Spinal cord (tissue), 10 donors: ENCODE results near the gene DSP. TPM values are rescaled to one million over a fixed set of nuclear protein-coding genes. Genes with fewer than 3 reads are reported as not detected.

ENCODE experiments used
- DNase-seq, 6 donors: peaks; one replicate each; pipeline versions ENCODE4 v3.0.0 to v3.0.0-alpha.2; 2013 to 2015; ENCODE audit warnings: low spot score in 6 of 6, low read depth in 4 of 6
- H3K27ac ChIP-seq: one replicate; pipeline ENCODE4 v1.5.1; 2013; ENCODE audit warnings: low read depth, low read length, control low read depth
- H3K27me3 ChIP-seq: one replicate; pipeline ENCODE4 v1.6.1; 2013; ENCODE audit warnings: low read length; ENCODE audit not compliant: control insufficient read depth, insufficient read depth
- H3K36me3 ChIP-seq: one replicate; pipeline ENCODE4 v1.6.1; 2013; ENCODE audit warnings: low read length; ENCODE audit not compliant: control insufficient read depth, insufficient read depth
- H3K4me1 ChIP-seq: one replicate; pipeline ENCODE4 v1.6.1; 2013; ENCODE audit warnings: low read length; ENCODE audit not compliant: control insufficient read depth, insufficient read depth
- H3K4me3 ChIP-seq: one replicate; pipeline ENCODE4 v1.5.1; 2013; ENCODE audit warnings: low read depth, low read length, control low read depth
- H3K9me3 ChIP-seq: one replicate; pipeline ENCODE4 v1.6.1; 2013; ENCODE audit warnings: low read length; ENCODE audit not compliant: control insufficient read depth, insufficient read depth
- WGBS: methylation state at CpG from one replicate; pipeline ENCODE4 v1.1.5; 2013; ENCODE audit warnings: missing lambda C conversion rate; ENCODE audit not compliant: insufficient coverage; 5-methylcytosine and 5-hydroxymethylcytosine counted together
- polyA plus RNA-seq, 2 donors: library from polyadenylated mRNA; unstranded; fragments of 120-200 nt; gene quantifications; one replicate each; pipeline ENCODE4 v1.2.1, GENCODE V29; 2013; ENCODE audit not compliant: insufficient read length in 2 of 2
- total RNA-seq, 2 donors: library from RNA; depleted of rRNA in 1 of 2; stranded (reverse); fragments of 120-200 nt in 1 of 2; fragments of >200 nt in 1 of 2; gene quantifications; one replicate each; pipeline versions ENCODE4 v1.2.3 to v1.2.4, GENCODE V29; 2013 to 2014
- donor health status: healthy.

The DSP gene
- total and polyA plus RNA-seq, 4 donors: 8.4 to 270 (median 58.0) TPM

- peaks cover 8% of the 10 kb centered on the region for H3K27me3 ChIP-seq
- 55% methylated on average over 7 of the region's 8 CpGs for WGBS
- H3K9me3 ChIP-seq: no peaks in the 10 kb centered on the region
- no peaks in the 10 kb centered on the region for H3K36me3 ChIP-seq
- no peak overlapping the region for H3K4me3 ChIP-seq
- no peak for DNase-seq
- no peaks in the 10 kb centered on the region for H3K4me1 ChIP-seq
- H3K27ac ChIP-seq: no peak overlapping the region
These were observed 8.7 kb upstream of the DSP start for GRCh38 chr6:7532821-7533220.

GRCh38 chr6:7534192-7534591, 7.3 kb upstream of the DSP start:
- WGBS: 84% methylated on average over 3 of the region's 5 CpGs
- Histone ChIP-seq H3K27ac (no peak overlapping the region), H3K4me3 (no peak overlapping the region), H3K36me3 (no peaks in the 10 kb centered on the region), H3K27me3 (peaks cover 16% of the 10 kb centered on the region), H3K9me3 (no peaks in the 10 kb centered on the region), H3K4me1 (no peaks in the 10 kb centered on the region)
- DNase-seq: no peak

- 94% methylated on average over 3 of the region's 5 CpGs for WGBS
- no peaks in the 10 kb centered on the region for H3K9me3 ChIP-seq
- peaks cover 28% of the 10 kb centered on the region for H3K27me3 ChIP-seq
- H3K36me3 ChIP-seq: no peaks in the 10 kb centered on the region
- H3K4me1 ChIP-seq: peaks cover 1% of the 10 kb centered on the region
- no peak overlapping the region for H3K4me3 ChIP-seq
- H3K27ac ChIP-seq: no peak overlapping the region
- DNase-seq: no peak
These were observed 6.0 kb upstream of the DSP start for GRCh38 chr6:7535498-7535897.

GRCh38 chr6:7537565-7538174, 3.8 kb upstream of the DSP start:
- 67% methylated on average over 2 of the region's 4 CpGs for WGBS
- Histone ChIP-seq H3K27me3 (peaks cover 49% of the 10 kb centered on the region), H3K27ac (no peak overlapping the region), H3K9me3 (no peaks in the 10 kb centered on the region), H3K4me1 (peaks cover 21% of the 10 kb centered on the region), H3K36me3 (no peaks in the 10 kb centered on the region), H3K4me3 (no peak overlapping the region)
- no peak for DNase-seq

- H3K27ac ChIP-seq: no peak overlapping the region
- H3K4me1 ChIP-seq: peaks cover 25% of the 10 kb centered on the region
- H3K4me3 ChIP-seq: no peak overlapping the region
- DNase-seq: no peak
- H3K27me3 ChIP-seq: peaks cover 54% of the 10 kb centered on the region
- H3K9me3 ChIP-seq: no peaks in the 10 kb centered on the region
- H3K36me3 ChIP-seq: no peaks in the 10 kb centered on the region
- WGBS: 80% methylated on average over 3 of the region's 5 CpGs
These were observed 3.0 kb upstream of the DSP start for GRCh38 chr6:7538484-7538883.

GRCh38 chr6:7540595-7540994, 876 bp upstream of the DSP start:
- 14% methylated on average over 11 of the region's 17 CpGs for WGBS
- H3K9me3 ChIP-seq: no peaks in the 10 kb centered on the region
- H3K4me1 ChIP-seq: peaks cover 25% of the 10 kb centered on the region
- peak overlapping the region; percentile 31 for H3K27ac ChIP-seq
- H3K36me3 ChIP-seq: no peaks in the 10 kb centered on the region
- DNase-seq: peak in 2 of 6 donors; percentile 23 to 34
- H3K27me3 ChIP-seq: peaks cover 69% of the 10 kb centered on the region
- peak overlapping the region; percentile 34 for H3K4me3 ChIP-seq

GRCh38 chr6:7542065-7542873, 798 bp downstream of the DSP start:
- Histone ChIP-seq H3K27ac (peak overlapping the region; percentile 84), H3K27me3 (peaks cover 77% of the 10 kb centered on the region), H3K36me3 (no peaks in the 10 kb centered on the region), H3K4me3 (peak overlapping the region; percentile 64), H3K9me3 (no peaks in the 10 kb centered on the region), H3K4me1 (peaks cover 25% of the 10 kb centered on the region)
- under 1% methylated on average over 79 of the region's 80 CpGs for WGBS
- peak in 2 of 6 donors; percentile 9 to 46 for DNase-seq

- Histone ChIP-seq H3K36me3 (no peaks in the 10 kb centered on the region), H3K4me1 (peaks cover 25% of the 10 kb centered on the region), H3K27ac (peak overlapping the region; percentile 84), H3K4me3 (peak overlapping the region; percentile 64), H3K9me3 (no peaks in the 10 kb centered on the region), H3K27me3 (peaks cover 71% of the 10 kb centered on the region)
- WGBS: 3% methylated on average over 24 of the region's 32 CpGs
- peak in 2 of 6 donors; percentile 15 to 75 for DNase-seq
These were observed 1.6 kb downstream of the DSP start for GRCh38 chr6:7542874-7543624.

- DNase-seq: peak in 2 of 6 donors; percentile 15 to 33
- no peaks in the 10 kb centered on the region for H3K9me3 ChIP-seq
- peaks cover 66% of the 10 kb centered on the region for H3K27me3 ChIP-seq
- peak overlapping the region; percentile 84 for H3K27ac ChIP-seq
- no peaks in the 10 kb centered on the region for H3K36me3 ChIP-seq
- WGBS: 20% methylated on average over 10 of the region's 13 CpGs
- H3K4me1 ChIP-seq: peaks cover 25% of the 10 kb centered on the region
- H3K4me3 ChIP-seq: peak overlapping the region; percentile 64
These were observed 2.4 kb downstream of the DSP start for GRCh38 chr6:7543789-7544424.
